GM19372 (cell line): ENCODE measurements around the gene SH2D2A.

ENCODE experiments used
- ATAC-seq: cut with Tn5 transposase; IDR thresholded peaks from one replicate; pipeline ENCODE4 v1.9.1; 2021; ENCODE audit warnings: mild to moderate bottlenecking, low read depth, moderate library complexity; ENCODE audit not compliant: unreplicated experiment

SH2D2A gene

DNA sequence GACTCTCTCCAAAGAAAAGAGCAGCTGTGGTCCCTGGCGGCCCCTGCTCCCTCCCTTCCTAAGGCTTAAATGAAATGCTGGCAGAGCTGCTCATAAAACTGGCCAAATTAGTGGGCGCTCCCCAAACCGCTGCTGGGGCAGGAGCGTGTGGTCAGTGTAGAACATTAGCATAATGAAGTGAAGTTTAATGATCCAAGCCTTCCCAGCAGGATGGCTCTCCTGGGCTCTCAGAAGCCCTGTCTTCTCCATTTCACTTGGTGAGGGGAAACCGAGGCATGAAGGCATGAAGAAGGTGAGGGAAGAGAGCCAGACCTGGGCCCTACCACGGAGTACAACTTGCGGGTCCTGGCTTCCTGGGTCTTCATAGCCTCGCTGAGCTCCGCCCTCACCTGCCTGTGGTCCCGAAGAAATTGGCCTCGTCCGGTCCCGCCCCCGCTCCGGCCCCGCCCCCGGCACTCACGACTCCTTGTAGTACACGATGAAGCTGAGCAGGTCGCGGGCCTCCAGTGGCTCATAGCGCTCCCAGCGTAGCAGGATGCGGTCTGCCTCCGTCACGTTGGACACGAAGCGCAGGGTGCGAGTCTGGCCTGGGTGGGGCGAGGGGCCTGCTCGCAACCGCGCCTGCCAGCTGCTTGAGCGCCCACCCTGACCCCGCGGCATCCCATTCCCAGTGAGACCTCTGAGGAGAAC, 32.0 kb upstream of the SH2D2A start:
- no peak for ATAC-seq

DNA sequence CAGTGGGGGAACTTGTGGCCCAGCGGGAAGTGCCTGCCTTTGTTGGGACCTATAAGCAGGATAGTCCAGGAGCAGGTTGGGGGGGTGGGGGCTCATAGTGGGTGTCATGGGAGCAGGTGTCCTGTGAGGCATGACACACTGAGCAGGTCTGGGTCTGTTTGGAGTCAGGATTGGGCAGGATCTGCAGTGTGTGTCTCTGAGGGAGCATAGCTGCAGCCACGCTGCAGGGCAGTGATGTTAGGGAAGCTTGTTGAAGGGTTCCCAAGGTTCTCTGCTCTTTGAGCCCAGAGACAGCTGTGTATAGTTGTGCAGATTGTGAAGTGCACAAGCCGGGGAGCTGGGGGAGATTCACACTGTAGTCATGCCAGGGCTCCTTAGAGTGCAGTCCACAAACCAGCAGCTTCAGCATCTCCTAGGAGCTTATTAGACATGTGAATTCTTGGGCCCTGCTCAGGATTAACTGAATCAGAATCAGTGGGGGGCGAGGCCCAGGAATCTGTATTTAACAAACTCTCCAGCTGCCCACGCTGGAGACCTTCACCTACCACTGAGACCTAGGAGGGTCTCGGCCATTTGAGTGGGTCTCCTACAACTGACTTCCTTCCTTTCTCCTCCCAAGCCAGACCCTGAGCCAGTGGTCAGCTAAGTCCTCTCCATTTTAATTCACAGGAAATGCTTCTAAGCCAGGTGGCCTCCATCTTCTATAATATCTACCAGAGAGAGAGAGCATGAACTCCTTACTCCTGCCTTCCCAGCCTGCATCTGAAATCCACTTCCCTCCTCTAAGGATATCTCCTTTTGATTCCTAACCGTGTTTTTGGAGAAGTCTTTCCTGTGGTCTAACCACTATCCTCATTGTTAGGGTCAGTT, 31.2 kb upstream of the SH2D2A start:
- no peak for ATAC-seq

DNA sequence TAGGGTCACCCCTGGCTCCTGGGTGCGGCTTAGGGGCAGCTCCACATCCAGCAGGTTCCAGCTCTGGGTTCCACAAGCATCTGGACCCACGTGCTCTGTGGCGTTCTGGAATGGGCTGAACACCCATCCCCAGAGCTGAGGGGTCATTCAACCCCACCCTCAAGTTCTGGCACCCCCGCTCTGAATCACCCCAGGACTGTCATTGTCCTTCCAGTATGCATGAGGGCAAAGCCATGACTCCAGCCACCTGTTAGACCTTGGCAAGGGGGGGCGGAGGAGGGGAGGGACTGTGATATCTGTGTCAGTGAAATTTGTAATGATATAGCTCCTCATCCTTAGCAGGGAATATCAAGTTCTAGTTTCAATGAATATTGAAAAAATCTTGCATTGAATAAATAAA, 30.0 kb upstream of the SH2D2A start:
- no peak for ATAC-seq

DNA sequence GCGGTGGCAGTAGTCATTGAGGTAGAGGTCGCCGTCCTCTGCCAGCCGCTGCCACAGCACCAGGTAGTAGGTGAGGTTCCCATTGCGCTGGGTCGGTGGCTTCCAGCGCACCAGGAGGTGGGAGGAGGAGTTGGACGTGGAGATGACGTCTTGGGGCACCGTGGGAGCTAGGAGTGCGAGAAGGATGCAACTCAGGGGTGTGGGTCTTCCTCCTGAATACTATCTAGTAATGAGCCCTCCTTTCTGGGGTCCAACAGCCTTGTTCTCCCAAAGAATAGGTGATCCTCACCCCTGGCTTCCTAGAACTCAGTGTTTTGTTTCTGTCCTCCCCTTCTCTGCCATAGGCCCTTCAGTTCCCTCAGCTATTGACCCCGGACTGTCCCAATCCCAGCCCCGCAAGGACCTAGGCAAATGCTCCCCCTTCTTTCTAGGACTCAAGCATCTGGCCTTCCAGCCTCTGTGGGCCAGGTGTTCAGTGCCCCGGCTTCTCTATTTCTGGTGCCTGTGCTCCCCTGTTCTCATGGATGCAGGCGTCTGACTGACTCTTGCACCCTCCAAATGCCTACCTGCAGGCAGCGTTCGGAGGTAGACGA, 29.4 kb upstream of the SH2D2A start:
- ATAC-seq, result no peak

DNA sequence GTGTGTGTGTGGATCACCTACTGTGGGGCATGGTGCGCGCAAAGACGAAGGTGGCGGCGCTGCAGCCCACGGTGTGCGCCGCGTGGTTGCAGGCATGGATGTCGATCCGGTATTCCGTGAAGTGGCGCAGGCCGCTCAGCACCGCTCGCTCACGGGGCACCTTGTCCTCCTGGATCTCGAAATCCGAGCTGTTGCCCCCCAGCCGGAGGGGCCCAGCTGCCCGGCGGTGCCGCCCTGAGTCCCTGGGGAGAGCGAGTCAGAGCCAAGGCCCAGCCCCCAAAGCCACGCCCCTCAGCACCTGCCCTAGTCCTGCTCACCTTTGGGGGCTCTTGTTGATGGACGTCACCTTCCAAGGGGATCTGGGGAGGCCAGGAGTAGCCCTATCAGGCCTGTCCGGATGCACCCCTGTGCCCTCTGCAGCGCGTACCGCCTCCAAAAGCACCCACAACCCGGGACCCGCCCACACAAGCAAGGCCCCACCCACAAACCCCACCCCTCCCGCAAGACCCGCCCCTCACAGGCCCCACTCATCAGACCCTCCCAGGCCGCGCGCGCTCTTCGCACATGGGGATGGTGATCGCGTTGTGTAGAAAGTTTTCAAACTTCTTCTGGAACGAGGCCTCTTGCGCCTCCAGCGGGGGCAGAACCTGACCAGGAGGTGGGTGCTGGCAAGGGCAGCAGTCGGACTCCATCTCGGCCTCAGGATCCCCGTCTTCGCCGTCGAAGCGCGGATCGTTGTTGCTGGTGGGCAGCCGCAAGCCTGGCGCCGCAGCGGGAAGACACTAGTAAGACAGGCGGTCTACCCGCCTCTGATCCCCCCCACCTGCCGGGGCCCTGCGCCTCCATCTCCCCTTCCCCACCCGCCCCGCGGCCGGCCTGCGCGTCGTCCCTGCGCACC, 28.7 kb upstream of the SH2D2A start:
- ATAC-seq, result no peak

DNA sequence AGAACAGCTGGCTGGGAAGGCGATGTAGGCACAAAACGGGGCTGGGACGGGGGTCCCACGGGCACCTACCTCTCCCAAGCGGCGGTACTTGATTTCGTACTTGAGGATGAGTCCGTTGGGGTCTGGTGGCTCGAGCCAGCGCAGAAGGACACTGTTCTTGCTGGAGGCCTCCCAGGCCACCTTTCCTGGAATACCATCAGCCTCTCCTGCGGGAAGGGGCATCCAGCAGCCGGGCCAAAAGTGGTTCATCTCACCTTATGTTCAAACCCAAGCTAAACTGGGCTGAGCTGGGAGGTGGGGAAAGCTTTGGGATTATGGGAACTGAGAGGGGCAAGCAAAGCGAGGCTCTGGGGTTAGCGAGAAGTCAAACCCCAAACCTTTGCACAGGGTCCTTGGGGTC, 28.0 kb upstream of the SH2D2A start:
- ATAC-seq, result no peak

DNA sequence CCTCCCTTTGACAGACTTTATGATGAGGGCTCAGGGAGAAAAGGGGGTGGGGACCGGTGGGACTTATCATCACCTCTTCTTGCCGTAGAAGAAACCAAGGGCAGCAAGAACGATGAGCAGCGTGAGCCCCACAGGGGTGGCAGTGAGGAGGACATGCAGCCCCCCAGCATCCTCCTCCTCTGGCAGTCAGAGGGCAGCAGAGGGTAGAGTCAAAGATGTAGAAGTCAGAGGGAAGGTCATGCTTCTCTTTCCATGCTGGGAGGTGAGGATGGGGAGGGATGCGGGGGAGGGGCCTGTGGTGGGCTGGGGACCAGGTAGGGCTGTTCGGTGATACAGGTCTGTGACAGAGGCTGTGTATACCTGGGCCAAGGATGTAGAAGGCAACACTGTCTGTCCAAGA, 27.5 kb upstream of the SH2D2A start:
- ATAC-seq, result no peak

DNA sequence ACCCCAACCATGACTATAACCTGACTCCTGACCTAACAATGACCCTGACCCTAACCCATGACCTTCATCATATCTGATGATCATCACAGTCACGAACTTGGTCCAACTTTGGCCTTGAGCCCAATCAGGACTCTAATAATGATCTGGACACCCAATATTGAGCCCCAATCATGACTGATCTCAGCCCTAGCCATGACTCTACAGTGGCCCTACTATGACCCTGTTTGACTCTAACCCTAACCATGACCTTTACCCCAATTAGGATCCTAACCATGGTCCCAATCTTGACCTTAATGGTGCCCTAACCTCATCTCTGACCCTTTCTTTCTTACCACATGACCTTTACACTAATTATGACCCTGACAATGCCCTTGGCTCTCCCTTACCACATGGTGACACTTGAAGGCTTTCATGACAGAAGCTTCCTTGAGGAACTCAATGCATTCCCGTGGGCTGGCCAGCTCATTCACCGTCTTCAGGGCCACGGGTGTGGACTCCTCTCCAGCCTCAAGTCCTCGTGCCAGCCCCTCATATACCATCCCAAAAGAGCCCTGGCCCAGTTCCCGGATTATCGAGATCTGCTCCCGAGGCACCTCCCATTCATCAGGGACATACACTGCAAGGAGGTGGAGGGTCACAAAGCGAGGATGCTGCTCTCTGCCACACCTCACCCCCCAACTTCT, 26.1 kb upstream of the SH2D2A start:
- ATAC-seq, result no peak

DNA sequence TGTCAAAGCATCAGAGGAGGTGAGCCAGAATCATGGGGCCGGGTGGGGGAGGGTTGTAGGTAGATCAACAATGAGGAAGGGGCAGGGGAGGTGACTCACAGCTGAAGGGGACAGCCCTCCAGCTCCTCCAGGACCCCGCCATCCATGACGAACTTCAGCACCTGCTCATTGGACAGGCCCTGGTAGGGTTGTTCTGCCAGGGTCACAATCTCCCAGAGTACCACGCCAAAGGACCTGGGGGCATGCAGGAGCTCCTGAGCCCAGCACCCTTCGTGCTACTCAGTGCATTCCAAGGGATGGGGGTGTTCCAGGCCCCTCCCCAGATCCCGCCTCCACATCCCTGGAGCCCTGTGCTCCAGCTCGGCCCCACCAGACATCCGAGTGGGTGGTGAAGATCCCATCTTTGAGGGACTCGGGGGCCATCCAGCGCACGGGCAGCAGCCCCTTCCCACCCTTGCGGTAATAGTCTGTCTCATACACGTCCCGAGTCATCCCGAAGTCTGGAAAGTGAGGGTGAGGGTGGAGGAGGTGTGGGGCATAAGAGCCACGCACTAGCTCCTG, 24.7 kb upstream of the SH2D2A start:
- no peak for ATAC-seq

DNA sequence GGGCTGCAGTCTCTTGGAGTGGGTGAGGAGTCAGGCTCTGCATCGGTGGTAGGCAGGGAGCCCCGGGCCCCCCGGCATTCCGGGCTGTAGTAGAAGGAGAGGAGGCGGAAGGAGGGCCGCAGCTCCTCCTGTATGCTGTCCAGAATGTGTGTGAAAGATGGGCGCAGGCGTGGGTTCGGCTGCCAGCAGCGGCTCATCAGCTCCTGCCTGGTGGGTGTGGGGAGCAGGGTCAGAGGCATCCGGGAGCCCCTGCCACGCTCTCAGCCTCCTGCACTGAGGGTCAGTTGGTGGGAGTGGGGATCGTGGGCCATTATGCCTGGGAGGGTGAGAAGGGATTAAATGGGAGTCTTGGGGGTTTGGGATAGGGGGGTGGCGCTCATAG, 24.2 kb upstream of the SH2D2A start:
- ATAC-seq, result no peak

DNA sequence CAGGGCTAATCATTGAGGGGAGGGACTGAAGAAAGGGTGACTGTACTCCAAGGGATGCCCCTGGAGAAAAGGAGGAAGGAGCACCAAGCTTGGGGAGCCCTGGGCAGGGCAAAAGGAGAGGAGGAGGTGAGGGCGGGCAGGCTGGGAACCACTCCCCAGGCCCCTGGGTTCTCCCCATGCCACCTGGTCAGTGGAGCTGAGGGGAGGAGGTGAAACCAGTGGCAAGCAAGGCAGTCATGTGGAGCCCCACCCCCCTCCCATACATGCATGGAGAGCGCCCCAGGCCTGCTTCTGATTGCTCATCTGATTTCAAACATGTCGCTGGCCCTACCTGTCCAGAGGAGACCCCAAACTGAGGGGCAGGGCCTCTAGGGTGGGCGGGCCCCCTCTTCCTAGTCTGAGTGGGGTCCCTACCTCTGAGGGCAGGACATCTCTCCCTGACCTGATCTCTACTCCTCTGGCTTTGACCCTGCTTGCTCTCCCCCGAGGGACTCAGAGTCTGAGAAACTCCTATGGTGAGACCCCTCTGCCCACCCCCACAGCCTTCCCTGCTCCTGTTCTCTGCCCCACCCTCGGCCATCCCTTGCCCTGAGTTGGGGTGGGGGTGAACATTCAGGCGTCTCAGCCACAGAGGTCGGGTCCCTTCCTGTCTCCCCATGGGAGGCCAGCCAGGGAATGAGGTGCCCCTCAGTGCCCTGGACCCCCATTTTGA, 23.7 kb upstream of the SH2D2A start:
- ATAC-seq, result no peak

DNA sequence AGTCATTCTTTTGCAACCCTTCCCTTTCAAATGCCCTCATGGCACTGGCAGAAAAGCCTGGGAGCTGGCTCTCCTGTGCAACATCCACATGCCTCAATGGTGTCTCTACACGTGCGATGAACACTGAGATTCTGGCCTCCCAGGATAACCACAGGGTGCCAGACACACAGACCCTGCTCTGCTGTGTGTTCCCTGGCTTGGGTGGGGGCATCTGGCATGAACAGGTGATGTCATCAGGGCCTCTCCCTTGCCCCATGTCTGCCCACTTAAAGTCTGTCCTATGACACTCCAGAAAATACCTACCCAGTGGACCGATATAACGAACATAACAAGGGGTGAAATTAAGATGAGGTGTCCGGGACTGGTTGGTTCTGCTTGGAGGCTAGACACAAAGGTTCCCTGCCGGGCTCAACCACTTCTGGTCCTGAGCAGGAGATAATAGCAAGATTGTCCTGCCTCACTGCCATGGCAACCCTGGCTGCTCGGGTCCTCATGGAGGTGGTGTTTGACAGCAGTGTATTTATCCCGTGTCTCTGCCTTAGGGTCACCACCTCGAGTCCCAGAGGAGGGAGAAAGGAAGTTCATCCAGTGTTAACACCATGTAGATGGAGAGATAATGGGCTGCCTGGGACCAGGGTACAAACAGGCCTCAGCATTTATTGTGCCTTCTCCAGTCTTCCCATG, 22.9 kb upstream of the SH2D2A start:
- no peak for ATAC-seq

DNA sequence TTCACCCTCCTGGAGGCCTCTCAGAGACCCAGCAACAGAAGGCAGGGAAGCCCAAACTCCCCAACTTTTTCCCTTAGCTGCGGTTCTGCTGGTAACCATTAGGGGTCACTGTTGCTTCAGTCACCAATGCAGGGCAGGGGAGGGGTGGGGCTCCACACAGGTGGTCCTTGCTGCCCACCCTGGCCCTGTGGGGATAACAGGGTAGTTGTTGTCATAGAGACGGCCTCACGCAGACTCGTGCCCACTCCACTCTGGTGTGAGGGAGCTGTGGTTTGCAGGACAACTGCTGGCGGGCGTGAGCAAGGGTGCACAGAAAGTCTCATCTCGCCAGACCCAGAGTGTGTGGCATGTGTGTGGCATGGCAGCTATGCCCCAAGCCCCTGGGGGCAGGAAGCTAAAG, 22.3 kb upstream of the SH2D2A start:
- ATAC-seq, result no peak

DNA sequence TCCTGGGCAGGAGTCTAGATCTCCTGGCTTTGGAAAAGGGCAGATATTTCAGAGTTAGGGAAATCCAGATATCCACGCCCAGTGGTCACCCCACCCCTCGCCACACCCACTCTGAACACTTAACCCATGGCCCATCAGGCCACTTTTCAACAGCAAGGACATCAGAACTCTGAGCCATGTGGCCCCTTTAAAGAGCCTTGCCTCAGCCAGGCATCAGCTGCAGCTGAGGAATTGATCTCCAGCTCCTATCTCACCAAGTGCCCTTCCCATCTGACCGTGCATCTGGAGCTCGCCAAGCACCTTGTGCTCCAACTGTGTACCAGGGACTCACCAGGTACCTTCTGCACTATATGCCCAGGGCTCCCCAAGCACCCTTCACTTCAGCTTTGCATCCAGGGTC, 20.2 kb upstream of the SH2D2A start:
- no peak for ATAC-seq

DNA sequence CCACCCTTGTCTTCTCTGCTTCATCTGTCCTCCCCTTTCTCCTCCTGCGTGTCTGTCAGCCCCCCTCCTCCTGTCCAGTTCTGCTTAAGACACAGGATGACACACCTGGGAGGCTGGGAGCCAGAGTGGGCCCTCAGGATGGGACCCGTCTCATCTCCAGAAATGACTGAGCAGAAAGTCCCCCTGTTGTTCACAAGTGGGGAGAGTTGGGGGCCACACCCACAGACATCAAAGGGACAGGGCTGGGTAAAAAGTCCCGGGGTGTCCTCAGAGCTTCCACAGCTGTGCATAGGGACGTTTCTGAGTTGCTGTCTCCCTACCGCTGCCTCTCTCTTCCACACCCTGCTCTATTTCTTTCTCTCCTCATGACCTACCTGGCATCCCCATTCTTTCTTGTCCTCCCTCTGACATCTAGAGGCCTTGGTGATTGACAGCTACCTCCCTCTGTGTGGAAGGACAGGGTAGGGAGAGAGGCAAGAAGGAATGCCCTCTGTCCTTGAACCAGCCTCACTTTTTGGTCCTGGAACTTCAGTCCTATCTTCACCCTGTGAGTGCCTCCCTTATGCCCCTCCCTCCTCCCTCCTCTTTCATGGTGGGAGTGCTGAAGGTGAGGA, 19.5 kb upstream of the SH2D2A start:
- no peak for ATAC-seq

DNA sequence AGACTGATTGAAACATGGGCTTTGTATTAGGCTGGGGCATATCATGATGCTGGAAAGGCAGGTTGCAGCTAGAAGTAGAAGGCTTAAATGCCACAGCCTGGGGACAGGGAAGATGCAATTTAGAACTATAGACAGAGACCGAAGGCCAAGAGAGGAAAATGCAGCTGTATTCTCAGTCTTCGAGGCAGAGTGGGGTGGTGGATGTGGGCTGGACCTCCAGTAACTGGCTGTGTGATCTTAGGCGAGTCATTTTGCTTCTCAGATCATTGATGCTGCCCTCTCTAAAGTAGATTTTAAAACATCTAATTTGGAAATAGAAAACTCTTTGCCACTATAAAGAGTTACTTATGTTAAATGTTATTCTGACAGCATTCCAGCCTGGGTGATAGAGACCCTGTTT, 17.7 kb upstream of the SH2D2A start:
- ATAC-seq, result no peak

DNA sequence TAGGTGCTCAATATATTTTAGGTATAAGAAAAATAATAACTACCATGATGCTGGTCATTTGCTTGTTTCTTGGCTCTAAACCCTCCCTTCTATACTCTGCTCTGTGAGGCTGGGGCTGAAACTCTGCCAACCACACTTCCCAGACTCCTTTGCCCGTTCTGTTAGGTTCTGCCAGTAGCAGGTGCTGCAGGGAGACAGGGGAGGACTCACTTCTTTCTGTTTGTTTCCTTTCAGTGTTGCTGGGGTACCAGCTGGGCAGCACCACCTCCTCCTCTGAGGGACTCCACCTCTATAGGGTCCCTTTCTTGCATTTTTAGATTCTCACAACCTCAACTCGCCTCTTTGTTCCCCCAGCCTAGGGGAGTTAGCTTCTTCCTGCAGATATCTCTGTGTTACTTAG, 17.0 kb upstream of the SH2D2A start:
- ATAC-seq, result no peak

DNA sequence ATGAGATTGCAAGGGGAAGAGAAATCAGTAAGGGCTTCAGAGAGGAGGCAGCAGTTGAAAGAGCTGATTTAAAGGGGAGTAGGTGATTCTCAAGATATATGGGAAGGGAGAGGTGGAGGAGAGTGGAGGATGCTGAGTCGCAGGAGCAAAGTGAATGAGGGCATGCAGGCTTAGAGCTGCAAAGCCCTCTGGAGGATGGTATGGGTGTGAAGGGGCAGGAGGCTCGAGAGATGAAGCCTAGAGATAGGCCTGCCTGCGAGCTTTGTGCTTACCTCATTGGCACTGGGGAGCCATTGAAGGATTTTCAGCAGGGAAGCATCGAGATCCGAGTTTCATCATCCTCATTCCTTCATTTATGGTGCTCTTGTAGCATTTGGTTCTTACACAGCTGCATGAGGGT, 15.8 kb upstream of the SH2D2A start:
- ATAC-seq, result no peak
